NB4 (cell line): ENCODE measurements around the gene SUN5.

Source experiments
- POLR2A ChIP-seq: IDR thresholded peaks from 2 replicates; pipeline ENCODE4 v1.6.1; 2011; ENCODE audit warnings: mild to moderate bottlenecking; ENCODE audit not compliant: insufficient read length; ENCODE audit errors: extremely low read depth
- TF ChIP-seq, protein P1 (sequence below): IDR thresholded peaks from one replicate; pipeline ENCODE4 v1.5.1; 2012; ENCODE audit warnings: low read depth, low read length

DNA sequence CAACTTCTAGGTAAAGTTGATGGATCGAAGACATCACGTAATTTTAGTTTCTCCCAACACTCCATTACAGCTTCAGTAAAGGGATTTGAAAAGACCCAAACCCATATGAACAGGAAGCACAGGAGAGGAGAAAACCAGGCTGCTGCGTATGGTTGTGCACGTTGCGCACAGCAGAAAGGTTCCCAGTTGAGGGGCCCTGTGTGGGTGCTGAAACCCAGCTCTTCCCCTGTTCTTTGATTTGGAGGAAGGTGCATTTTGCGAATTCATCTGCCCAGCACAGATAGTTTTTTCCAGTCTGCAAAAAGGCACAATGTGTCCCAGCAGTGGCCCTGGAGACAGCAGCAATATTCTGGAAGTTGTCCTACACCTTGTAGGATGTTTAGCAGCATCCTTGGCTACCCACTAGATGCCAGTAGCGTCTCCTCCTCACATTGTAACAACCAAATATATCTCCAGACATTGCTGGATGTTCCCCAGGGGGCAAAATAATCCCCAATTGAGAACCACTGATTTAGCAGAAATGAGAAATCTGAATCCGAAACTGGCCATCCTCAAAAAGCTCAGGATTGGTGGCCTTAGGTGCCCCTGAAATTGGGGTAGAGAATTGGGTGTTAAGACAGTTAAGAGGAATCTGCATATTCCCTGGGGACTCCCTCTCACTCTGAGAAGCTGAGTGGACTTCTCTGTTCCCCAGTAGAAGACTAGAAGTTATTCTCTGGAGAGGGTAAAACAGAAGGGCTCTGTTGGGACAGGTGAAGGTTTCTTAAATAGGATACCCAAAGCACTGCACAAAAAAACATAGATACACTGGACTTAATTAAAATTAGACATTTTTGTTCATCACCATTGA lies 12.2 kb downstream of the SUN5 start:
- TF ChIP-seq, protein P1, sequence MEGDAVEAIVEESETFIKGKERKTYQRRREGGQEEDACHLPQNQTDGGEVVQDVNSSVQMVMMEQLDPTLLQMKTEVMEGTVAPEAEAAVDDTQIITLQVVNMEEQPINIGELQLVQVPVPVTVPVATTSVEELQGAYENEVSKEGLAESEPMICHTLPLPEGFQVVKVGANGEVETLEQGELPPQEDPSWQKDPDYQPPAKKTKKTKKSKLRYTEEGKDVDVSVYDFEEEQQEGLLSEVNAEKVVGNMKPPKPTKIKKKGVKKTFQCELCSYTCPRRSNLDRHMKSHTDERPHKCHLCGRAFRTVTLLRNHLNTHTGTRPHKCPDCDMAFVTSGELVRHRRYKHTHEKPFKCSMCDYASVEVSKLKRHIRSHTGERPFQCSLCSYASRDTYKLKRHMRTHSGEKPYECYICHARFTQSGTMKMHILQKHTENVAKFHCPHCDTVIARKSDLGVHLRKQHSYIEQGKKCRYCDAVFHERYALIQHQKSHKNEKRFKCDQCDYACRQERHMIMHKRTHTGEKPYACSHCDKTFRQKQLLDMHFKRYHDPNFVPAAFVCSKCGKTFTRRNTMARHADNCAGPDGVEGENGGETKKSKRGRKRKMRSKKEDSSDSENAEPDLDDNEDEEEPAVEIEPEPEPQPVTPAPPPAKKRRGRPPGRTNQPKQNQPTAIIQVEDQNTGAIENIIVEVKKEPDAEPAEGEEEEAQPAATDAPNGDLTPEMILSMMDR, result no peak
- no peak for TF ChIP-seq POLR2A
